Measurements from ENCODE around the gene VENTX. TPM values are rescaled to one million over a fixed set of nuclear protein-coding genes. Genes with fewer than 3 reads are reported as not detected.

VENTX gene
- total RNA-seq, 1 experiment from 2014 or later = not detected

DNA sequence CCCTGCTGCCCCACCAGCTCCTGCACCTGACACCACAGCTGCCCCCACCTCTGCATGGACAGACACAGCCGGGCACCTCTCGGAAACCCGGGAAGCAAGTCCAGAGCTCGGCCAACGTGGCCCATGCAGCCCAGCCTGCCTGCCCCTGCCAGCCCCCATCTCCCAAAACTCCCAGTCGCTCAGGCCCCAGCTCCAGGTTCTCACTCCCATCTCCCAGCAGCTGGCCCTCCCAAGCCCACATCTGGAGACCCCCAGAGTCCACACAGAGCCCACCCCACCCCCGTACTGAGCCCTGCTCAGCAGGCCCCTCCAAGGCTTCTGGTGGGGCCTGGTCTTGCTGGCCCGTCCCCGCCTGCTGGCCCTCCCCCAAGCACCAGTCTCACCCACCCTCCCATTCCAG lies 39.9 kb upstream of the VENTX start:
- Histone ChIP-seq H3K27ac (ENCODE audit: low read depth, low read length) (no peak overlapping the region), H3K9me2 (ENCODE audit: insufficient read depth) (no peaks in the 10 kb centered on the region), H3K9me3 (ENCODE audit: control insufficient read depth in 1 of 2, insufficient read depth in 1 of 2, low read depth in 1 of 2, low read length in 2 of 2) (no peaks in the 10 kb centered on the region), H3K27me3 (ENCODE audit: insufficient read depth, low read length) (no peaks in the 10 kb centered on the region), H3K36me3 (ENCODE audit: control insufficient read depth in 1 of 2, insufficient read depth in 2 of 2, low read length in 2 of 2) (no peaks in the 10 kb centered on the region), H3K4me1 (ENCODE audit: control insufficient read depth in 1 of 2, insufficient read depth in 2 of 2, low read length in 2 of 2) (no peaks in the 10 kb centered on the region), H2AFZ (ENCODE audit: low read depth, low read length, poor library complexity, severe bottlenecking) (no peak overlapping the region), H4K20me1 (ENCODE audit: insufficient read depth) (no peaks in the 10 kb centered on the region), H3K79me2 (ENCODE audit: insufficient read depth, low read length) (no peaks in the 10 kb centered on the region), H3K4me2 (ENCODE audit: low read length) (no peak overlapping the region), H3K9ac (ENCODE audit: low read length) (no peak overlapping the region), H3K4me3 (replicated peaks in 1 of 2; ENCODE audit: low read depth in 1 of 2, low read length in 2 of 2) (no peak overlapping the region)
- intact Hi-C loops (cut with micrococcal nuclease) = no loop called here
- no peak for DNase-seq (ENCODE audit: low read depth, low spot score)
- no TSS peak for BruUV-seq (replicated peaks)
- POLR2A ChIA-PET = no interaction called here
- no peak for ATAC-seq
- RAD21 ChIA-PET (ENCODE audit: low non-redundant PET in 1 of 2, low total read pairs in 2 of 2, uncharacterized antibody in 2 of 2, unreplicated experiment in 2 of 2) = no interaction called here
- CTCF ChIA-PET = no interaction called here
- TF ChIP-seq JUND (IDR thresholded peaks at IDR 0.05) (no peak), FOSL1 (IDR thresholded peaks at IDR 0.05; ENCODE audit: low read depth) (no peak), REST (IDR thresholded peaks at IDR 0.05; ENCODE audit: low read depth) (no peak), SIN3A (IDR thresholded peaks at IDR 0.05; ENCODE audit: low read depth) (no peak), SRF (IDR thresholded peaks at IDR 0.05; ENCODE audit: low read depth) (no peak), CEBPB (IDR thresholded peaks at IDR 0.05; ENCODE audit: low read depth) (no peak), EGR1 (IDR thresholded peaks at IDR 0.05; ENCODE audit: low read depth) (no peak), SP1 (IDR thresholded peaks at IDR 0.05; ENCODE audit: low read depth) (no peak), RAD21 (IDR thresholded peaks at IDR 0.05; ENCODE audit: low read depth) (no peak), YY1 (IDR thresholded peaks at IDR 0.05; ENCODE audit: extremely low read depth, insufficient replicate concordance, low read depth, low read length) (no peak), ATF3 (IDR thresholded peaks at IDR 0.05) (no peak), ZNF274 (IDR thresholded peaks at IDR 0.05; ENCODE audit: low read depth, low read length) (no peak)
- TF ChIP-seq, protein P1, sequence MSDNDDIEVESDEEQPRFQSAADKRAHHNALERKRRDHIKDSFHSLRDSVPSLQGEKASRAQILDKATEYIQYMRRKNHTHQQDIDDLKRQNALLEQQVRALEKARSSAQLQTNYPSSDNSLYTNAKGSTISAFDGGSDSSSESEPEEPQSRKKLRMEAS (IDR thresholded peaks at IDR 0.05) = no peak

Measured in HCT116 (cell line).